NCI-H2107 (cell line): ENCODE results near the gene HMCN1.

ENCODE experiments used
- DNase-seq: peaks from one replicate; lab custom pipeline; 2025; lab: John Stamatoyannopoulos, UW

The HMCN1 gene

DNA sequence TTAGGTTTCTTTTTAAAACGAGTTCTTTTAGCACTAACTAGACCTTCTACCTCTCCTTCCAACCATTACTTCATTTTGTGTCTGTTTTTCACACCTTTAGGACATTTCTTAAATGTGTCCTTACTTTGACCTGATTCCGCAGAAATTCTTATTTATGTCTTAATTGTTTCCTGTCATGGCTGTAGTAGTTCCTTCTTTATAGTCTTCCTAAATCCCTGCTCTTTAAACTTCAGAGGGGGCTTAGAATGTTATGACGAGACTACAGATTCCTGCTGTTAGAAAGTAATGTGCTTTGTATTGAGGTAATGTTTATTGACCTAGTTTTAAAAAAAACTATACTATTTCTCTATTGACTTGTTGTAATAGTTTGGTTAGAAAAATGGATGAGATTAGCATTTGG lies 70.4 kb downstream of the HMCN1 start:
- no peak for DNase-seq

- DNase-seq: no peak
Measured at GRCh38 chr1:185807275-185807674, 73.1 kb downstream of the HMCN1 start.

GRCh38 chr1:185808631-185809030 lies 74.4 kb downstream of the HMCN1 start:
- no peak for DNase-seq

GRCh38 chr1:185811073-185811709 lies 77.0 kb downstream of the HMCN1 start:
- no peak for DNase-seq

- no peak for DNase-seq
Measured at GRCh38 chr1:185812934-185813333, 78.7 kb downstream of the HMCN1 start.

GRCh38 chr1:185813401-185813979 lies 79.3 kb downstream of the HMCN1 start:
- no peak for DNase-seq

DNA sequence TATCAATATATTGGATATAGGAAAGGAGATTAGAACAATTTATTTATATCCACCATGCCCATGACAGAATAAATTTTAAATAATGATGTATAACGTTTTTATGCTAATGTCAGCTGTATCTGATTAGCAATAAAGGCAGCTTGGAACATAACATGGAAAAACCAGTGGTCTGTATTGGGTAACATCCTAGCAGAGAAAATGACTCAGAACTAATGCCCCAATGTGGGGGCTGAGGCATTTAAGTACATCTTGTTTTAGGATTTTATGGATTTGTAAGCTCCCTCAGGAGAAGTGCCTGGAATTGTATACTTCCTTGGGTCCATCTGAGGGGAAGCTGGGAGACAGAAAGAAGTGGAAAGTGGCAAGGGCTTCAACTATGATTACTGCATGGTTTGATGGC lies 82.3 kb downstream of the HMCN1 start:
- no peak for DNase-seq

DNA sequence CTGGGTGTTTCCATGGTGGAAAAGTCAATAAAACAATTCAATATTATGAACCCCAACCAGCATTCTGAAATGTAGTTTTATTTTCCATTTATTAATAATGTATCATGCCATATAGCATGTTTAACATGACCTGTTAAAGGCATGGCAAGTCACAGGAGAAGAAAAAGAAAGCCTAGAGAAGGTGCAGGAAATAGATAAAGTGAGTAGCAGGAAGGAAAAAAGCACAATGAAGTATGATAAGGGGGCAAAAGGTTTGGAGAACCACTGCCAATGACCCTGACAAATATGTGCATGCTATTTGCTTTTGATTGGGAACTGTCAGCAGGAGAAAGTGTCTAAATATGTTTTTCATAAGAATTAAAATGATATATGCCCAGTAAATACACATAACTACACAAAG lies 85.6 kb downstream of the HMCN1 start:
- DNase-seq: no peak

- DNase-seq: no peak
Measured at GRCh38 chr1:185821612-185822385, 87.6 kb downstream of the HMCN1 start.

DNA sequence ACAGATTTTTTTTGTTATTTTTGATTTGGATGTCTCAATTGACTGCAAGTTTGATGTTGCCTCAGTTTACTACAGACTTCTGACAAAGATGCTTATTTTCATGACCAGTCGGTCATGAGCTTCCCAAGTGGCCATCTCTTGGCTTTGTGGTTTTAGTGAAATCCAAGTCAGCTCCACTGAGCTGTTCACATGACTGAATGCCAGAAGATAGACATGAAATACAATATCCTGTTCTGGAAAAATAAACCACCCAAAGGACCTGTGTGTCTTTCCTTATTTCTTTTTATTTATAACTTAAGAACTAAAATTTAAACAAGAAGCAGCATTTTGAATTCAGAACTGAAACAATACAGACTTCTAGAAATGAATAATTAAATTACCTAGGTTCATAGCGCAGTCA lies 89.3 kb downstream of the HMCN1 start:
- DNase-seq: no peak

DNA sequence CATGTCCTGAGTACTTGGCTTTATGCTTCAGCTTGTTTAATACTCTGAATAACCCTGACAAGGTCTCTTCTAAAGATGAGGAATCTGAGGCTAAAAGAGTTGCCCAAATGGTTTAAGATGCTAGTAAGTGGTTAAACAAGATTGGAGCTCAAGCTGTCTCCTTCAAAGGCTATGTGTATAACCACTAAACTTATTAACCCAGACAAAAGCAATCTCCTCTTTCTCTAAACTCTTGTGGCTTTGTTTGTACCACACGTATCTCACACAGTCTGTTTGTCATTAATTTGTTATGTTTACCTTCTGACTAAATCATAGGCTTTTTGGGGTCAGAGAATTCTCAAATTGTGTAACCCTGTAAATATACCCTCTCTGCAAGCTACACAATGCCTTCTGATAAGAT lies 89.9 kb downstream of the HMCN1 start:
- DNase-seq: no peak

DNA sequence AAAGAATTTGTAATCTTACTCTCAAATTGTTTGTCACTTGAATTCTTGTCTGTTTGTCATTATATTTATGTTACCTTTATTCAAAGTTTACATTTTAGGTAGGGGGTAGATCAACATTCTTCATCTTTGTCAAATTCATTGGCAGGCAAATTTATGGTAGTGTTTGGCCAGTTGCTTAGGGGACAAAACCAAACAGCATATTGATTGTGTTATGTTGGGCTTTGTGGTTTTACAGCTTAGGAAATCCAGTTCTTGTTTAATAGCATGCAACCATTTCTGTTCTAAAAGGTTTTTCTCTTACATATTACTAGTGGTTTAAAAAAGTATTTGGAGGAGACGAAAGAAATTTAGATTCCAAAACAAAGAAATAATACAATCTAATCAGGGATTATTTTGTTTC lies 91.4 kb downstream of the HMCN1 start:
- DNase-seq: no peak

GRCh38 chr1:185834371-185834905 lies 100.2 kb downstream of the HMCN1 start:
- no peak for DNase-seq

DNA sequence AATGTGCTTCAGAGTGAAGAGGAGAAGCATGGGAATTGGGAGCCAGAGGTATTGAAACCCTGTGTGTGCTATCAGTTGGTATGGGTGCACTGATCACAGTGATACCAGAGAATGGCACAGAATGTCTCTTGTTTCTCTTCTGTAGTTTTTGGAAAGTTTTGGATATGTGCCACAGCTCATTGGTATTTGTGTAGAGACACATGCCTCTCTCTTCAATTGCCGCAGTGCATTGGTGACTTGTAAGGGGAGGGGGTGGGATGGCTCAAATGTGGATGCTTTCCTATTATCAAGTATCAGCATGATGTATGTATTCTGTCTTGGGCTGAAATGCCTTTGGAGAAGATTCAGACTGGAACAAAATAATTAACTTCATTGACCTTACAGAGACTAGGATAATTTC lies 101.0 kb downstream of the HMCN1 start:
- DNase-seq: no peak

DNA sequence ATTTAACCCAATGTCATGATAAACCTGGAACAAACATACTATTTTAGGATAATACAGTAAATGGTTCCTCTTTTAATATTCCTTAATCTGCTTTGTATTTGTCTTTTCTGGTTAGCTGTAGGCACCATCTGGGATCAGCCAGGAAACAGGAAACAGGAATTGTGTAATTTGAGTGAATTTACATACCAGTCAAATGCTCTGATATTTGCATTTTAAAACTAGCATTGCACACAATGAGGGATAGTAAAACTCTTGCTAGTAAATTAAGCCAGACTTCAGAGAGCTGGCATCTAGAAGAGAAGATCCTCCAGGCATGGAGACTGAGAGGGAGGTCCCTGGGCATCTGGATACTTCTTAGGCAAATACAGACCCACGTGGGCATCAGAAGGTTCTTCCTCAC lies 103.5 kb downstream of the HMCN1 start:
- DNase-seq: no peak

DNA sequence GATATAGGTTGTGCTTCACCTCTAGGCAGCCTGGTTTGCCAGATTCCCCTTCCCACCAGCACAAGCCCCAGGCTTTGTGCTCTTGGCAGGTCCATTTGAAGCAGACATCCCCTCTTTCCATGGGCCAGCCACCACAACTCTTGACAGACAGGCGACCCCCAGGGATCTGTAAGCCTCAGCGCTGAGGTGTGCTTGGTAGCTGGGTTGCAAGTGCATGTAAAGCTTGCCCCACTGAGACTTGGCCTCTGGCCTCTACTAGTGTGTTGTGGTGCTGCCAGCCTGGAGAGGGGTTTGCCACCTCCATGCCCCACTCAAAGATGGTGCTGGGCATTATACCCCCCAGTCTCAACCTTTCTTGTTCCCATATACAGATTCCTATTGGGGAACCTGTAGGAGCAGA lies 103.9 kb downstream of the HMCN1 start:
- DNase-seq: no peak

DNA sequence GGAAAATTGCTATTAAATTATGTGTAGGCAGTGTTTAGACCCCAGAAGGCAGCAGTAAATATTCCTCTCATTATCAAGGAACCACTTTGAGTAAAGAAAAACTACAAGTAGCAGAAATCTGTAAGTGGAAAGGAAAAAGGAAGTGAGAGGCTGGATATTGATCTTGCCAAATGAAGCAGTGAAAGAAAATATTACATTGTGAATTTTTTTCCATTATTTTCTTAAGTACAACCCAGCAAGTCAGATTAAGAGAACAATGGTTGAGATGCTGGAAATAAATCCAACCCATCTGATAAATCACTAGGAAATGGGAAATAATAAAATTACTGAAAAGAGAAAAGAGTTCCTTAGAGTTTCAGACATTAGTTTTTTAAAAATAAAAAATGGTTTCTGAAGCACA lies 106.7 kb downstream of the HMCN1 start:
- no peak for DNase-seq

DNA sequence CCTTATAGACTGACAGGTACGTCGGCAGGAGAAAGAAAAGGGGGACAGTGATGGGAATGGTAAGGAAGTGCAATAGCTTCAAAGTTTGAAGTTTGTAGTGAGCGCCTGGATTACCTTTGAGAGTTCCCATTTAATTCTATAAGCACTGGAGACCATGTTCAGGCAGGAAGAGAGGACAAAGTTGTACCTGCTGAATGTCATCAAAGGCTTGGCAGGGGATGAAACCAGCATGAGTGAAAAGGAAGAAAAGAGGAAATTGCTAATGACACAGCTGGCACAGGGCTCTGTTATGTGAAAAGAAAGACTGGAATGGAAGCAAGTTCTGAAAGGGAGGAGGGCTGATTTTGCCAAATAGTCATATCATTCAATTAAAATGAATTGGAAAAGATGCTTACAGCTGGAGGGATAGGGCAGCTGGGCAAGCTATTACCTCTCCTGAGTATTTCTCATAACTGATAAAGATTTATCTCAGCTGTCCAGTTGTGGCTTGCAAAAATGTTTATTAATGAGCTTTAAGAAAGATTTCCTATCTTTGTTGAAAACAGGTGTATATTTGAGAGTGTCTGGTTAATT lies 109.2 kb downstream of the HMCN1 start:
- no peak for DNase-seq

- no peak for DNase-seq
Measured at GRCh38 chr1:185843986-185844385, 109.8 kb downstream of the HMCN1 start.

DNA sequence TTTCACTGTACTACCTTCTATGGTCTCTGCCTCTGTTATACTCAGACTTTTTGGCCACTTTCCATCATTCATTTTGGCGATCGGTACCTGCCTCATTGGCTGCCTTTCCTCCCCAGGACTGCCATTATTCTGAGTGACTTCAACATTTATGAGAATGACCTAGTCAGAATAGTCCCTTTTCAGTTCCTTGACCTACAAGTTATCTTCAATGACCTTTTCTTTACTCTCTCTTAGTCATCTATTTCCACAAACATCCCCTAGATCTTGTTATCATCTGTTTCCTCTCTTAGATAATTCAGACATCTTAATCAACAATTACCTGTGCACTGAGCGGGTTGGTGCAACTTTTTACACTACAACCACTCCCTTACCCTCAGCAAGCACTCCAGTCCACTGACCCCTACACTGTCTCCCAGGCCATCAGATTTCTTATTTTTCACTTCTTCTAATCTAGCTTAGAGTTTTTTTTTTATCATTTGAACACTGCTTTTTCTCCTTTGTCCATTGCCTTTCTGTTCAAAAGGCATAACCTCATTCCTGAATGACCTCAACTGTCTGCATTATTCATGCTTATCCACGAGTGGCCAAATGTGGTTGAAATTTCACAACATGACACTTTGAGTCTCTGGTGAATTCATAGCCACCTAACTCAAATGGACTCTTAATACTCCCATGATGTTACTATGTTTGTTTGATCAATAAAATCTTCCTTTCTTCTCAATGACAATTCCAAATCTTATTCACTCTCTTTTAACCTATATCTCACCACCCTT lies 112.7 kb downstream of the HMCN1 start:
- DNase-seq: no peak

DNA sequence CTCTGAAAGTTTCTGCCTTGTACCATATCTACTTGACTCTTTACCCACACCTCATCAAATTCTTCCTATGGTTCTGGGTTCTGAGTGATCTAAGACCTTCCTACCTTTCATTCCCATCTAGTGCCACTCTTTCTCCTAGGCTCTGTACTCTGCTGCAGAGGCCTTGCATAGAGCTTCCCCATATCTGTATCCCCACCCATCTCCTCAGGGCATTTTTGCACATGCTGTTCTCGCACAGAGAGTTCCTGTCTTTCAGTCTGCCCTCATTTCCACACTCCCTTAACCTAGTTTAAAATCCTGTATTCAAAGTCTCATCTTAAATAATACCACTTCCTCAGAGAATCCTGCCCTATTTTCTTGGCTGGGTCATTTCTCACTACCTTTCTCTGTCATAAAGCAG lies 114.8 kb downstream of the HMCN1 start:
- DNase-seq: no peak

- DNase-seq: no peak
Measured at GRCh38 chr1:185850366-185850765, 116.2 kb downstream of the HMCN1 start.
